Measurements from ENCODE around the gene DAPK1.

The DAPK1 gene

DNA sequence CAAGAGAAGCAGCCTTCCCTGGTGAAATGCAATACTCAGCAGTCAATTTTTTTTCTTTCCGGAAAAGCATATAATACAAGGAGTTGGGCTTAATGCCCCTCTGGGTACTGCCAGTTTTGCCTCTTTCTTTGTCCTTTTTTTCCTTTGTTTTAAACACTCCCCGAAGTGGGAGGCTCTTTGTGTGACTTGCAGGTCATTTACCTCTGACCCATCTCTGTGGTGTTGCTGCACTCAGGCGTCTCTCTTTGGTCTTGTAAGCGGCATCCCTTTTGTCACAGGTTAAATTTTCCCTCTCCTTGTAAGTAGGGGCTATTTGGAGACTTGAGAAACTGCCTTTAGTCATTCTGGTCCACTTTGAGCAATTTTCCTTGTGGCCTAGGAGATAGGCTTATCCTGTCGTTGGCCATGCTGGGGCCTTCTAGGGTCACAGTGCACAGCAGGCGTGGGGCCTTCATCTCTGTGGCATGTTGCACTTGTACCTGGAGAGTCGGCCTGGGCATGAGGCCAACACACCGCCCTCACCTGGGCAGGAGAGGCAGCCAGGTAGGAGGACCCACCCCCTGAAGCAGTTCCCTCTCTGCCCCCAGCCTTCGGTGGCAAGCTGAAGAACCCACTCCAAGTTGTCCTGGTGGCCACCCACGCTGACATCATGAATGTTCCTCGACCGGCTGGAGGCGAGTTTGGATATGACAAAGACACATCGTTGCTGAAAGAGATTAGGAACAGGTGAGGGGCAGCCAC, 200.6 kb downstream of the DAPK1 start:
- DNase-seq: no peak
- no peaks in the 10 kb centered on the region; the same call in 1 of the 2 replicates for H3K36me3 ChIP-seq (replicated peaks; ENCODE audit: insufficient read depth, low read length)
- H3K79me2 ChIP-seq (ENCODE audit: low read length): peaks cover 6% of the 10 kb centered on the region; the same call in 1 of the 2 replicates
- H3K4me2 ChIP-seq (ENCODE audit: low read depth, low read length): no peak overlapping the region
- H2AFZ ChIP-seq (ENCODE audit: low read length): no peak overlapping the region
- no peaks in the 10 kb centered on the region for H3K27me3 ChIP-seq (replicated peaks; ENCODE audit: insufficient read depth, low read length)
- no peak overlapping the region for H3K27ac ChIP-seq (ENCODE audit: low read length)
- H3K9me3 ChIP-seq (replicated peaks; ENCODE audit: insufficient read depth, low read length): no peaks in the 10 kb centered on the region
- H3K4me1 ChIP-seq (ENCODE audit: low read length): no peaks in the 10 kb centered on the region
- no peak overlapping the region for H3K9ac ChIP-seq (ENCODE audit: low read length)
- H3K9me2 ChIP-seq (replicated peaks; ENCODE audit: insufficient read depth, low read length): no peaks in the 10 kb centered on the region
- TF ChIP-seq EZH2phosphoT487 (IDR thresholded peaks at IDR 0.05; ENCODE audit: low read length): no peak
- no peak for TF ChIP-seq EZH2 (optimal IDR thresholded peaks at IDR 0.05; ENCODE audit: low read depth, low read length)
- TF ChIP-seq, protein P1, sequence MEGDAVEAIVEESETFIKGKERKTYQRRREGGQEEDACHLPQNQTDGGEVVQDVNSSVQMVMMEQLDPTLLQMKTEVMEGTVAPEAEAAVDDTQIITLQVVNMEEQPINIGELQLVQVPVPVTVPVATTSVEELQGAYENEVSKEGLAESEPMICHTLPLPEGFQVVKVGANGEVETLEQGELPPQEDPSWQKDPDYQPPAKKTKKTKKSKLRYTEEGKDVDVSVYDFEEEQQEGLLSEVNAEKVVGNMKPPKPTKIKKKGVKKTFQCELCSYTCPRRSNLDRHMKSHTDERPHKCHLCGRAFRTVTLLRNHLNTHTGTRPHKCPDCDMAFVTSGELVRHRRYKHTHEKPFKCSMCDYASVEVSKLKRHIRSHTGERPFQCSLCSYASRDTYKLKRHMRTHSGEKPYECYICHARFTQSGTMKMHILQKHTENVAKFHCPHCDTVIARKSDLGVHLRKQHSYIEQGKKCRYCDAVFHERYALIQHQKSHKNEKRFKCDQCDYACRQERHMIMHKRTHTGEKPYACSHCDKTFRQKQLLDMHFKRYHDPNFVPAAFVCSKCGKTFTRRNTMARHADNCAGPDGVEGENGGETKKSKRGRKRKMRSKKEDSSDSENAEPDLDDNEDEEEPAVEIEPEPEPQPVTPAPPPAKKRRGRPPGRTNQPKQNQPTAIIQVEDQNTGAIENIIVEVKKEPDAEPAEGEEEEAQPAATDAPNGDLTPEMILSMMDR (IDR thresholded peaks at IDR 0.05; ENCODE audit: low read length): no peak
- H3K4me3 ChIP-seq (ENCODE audit: low read length): no peak overlapping the region
- no peaks in the 10 kb centered on the region for H3F3A ChIP-seq (ENCODE audit: insufficient read depth, low read length)
- H4K20me1 ChIP-seq (ENCODE audit: insufficient read depth, low read length): no peaks in the 10 kb centered on the region

DNA sequence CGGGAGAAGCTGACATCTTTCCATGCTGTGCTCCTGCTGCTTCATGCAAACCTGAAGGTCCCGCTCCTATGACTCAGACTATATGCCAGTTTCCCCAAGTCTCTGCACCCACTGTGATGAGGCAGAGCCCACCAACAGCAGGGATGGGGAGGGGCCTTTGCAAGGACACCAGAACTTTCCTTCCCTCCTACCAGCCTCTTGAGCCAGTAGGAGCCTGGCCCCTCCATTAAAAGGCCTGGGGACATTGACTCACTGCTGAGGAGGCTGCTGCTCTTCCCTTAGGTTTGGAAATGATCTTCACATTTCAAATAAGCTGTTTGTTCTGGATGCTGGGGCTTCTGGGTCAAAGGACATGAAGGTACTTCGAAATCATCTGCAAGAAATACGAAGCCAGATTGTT, 202.2 kb downstream of the DAPK1 start:
- Histone ChIP-seq H3K9ac (ENCODE audit: low read length) (no peak overlapping the region), H3F3A (ENCODE audit: insufficient read depth, low read length) (no peaks in the 10 kb centered on the region), H3K27ac (ENCODE audit: low read length) (no peak overlapping the region), H3K36me3 (replicated peaks; ENCODE audit: insufficient read depth, low read length) (no peaks in the 10 kb centered on the region), H3K9me2 (replicated peaks; ENCODE audit: insufficient read depth, low read length) (no peaks in the 10 kb centered on the region), H3K79me2 (ENCODE audit: low read length) (no peaks in the 10 kb centered on the region), H4K20me1 (ENCODE audit: insufficient read depth, low read length) (no peaks in the 10 kb centered on the region), H3K4me1 (ENCODE audit: low read length) (no peaks in the 10 kb centered on the region), H3K27me3 (replicated peaks; ENCODE audit: insufficient read depth, low read length) (no peaks in the 10 kb centered on the region), H2AFZ (ENCODE audit: low read length) (no peak overlapping the region), H3K9me3 (replicated peaks; ENCODE audit: insufficient read depth, low read length) (no peaks in the 10 kb centered on the region), H3K4me2 (ENCODE audit: low read depth, low read length) (no peak overlapping the region), H3K4me3 (ENCODE audit: low read length) (no peak overlapping the region)
- TF ChIP-seq, protein P1 (IDR thresholded peaks at IDR 0.05; ENCODE audit: low read length): no peak
- TF ChIP-seq EZH2phosphoT487 (IDR thresholded peaks at IDR 0.05; ENCODE audit: low read length) (no peak), EZH2 (optimal IDR thresholded peaks at IDR 0.05; ENCODE audit: low read depth, low read length) (no peak)
- DNase-seq: no peak

DNA sequence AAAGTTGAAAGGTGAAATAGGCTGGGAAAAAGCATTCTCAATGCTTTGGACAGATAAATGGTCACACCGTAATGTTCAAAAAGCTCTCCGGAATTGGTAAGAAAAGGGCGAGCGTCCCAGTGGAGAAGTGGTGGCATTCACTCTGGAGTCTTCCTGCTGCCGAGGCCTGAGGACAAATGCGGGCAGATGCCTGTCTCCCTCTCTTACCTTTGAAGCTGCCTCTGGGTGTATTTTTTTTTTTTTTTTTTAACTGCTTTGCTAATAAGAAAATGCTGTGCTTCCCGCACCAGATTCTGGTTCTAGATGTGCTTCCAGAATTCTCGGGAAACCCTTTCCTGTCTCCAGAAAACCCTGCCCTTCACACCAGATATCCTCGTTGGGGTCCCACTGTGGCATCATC, 203.8 kb downstream of the DAPK1 start:
- Histone ChIP-seq H3K4me2 (ENCODE audit: low read depth, low read length) (no peak overlapping the region), H3K27ac (ENCODE audit: low read length) (no peak overlapping the region), H2AFZ (ENCODE audit: low read length) (no peak overlapping the region), H3K27me3 (replicated peaks; ENCODE audit: insufficient read depth, low read length) (no peaks in the 10 kb centered on the region), H3F3A (ENCODE audit: insufficient read depth, low read length) (no peaks in the 10 kb centered on the region), H3K9me3 (replicated peaks; ENCODE audit: insufficient read depth, low read length) (no peaks in the 10 kb centered on the region), H3K9me2 (replicated peaks; ENCODE audit: insufficient read depth, low read length) (no peaks in the 10 kb centered on the region), H3K4me1 (ENCODE audit: low read length) (no peaks in the 10 kb centered on the region), H3K36me3 (replicated peaks; ENCODE audit: insufficient read depth, low read length) (0 out of 2 replicates have a peak, but pooled peaks cover 7% of the 10 kb centered on the region), H3K9ac (ENCODE audit: low read length) (no peak overlapping the region), H4K20me1 (ENCODE audit: insufficient read depth, low read length) (no peaks in the 10 kb centered on the region), H3K4me3 (ENCODE audit: low read length) (no peak overlapping the region), H3K79me2 (ENCODE audit: low read length) (no peaks in the 10 kb centered on the region)
- TF ChIP-seq, protein P1 (IDR thresholded peaks at IDR 0.05; ENCODE audit: low read length): no peak
- TF ChIP-seq EZH2phosphoT487 (IDR thresholded peaks at IDR 0.05; ENCODE audit: low read length) (no peak), EZH2 (optimal IDR thresholded peaks at IDR 0.05; ENCODE audit: low read depth, low read length) (no peak)
- no peak for DNase-seq
